ENCODE measurements around the gene TTC9C.

TTC9C gene

GRCh38 chr11:62713343-62713742 is 14.9 kb upstream of the TTC9C start:
- Histone ChIP-seq H2AFZ (ENCODE audit: low read depth, low read length, severe bottlenecking) (no peak overlapping the region), H3K9ac (ENCODE audit: low read length) (no peak overlapping the region), H3K9me2 (replicated peaks; ENCODE audit: insufficient read depth, low read length) (no peaks in the 10 kb centered on the region), H3K36me3 (ENCODE audit: low read length) (peaks cover 35% of the 10 kb centered on the region), H3K4me3 (ENCODE audit: insufficient read depth, low read length, poor library complexity, severe bottlenecking) (no peak overlapping the region), H3K4me2 (ENCODE audit: low read depth, low read length, poor library complexity, severe bottlenecking) (no peak overlapping the region), H4K20me1 (ENCODE audit: low read depth, low read length) (no peaks in the 10 kb centered on the region), H3F3A (ENCODE audit: insufficient read depth) (peaks cover 13% of the 10 kb centered on the region), H3K9me3 (ENCODE audit: insufficient read depth, low read length) (no peaks in the 10 kb centered on the region), H3K27me3 (ENCODE audit: low read length) (no peaks in the 10 kb centered on the region), H3K27ac (ENCODE audit: low read depth, low read length) (no peak overlapping the region), H3K79me2 (ENCODE audit: insufficient read depth, low read length) (peaks cover 15% of the 10 kb centered on the region)
- TF ChIP-seq EZH2phosphoT487 (conservative IDR thresholded peaks at IDR 0.05; ENCODE audit: low read length) (no peak), CTCF (IDR thresholded peaks at IDR 0.05; ENCODE audit: insufficient read depth, low read length, poor library complexity, severe bottlenecking) (no peak)

GRCh38 chr11:62715150-62716130 is 12.8 kb upstream of the TTC9C start:
- Histone ChIP-seq H3K4me3 (ENCODE audit: insufficient read depth, low read length, poor library complexity, severe bottlenecking) (no peak overlapping the region), H3K79me2 (ENCODE audit: insufficient read depth, low read length) (peaks cover 15% of the 10 kb centered on the region), H3K9me3 (ENCODE audit: insufficient read depth, low read length) (no peaks in the 10 kb centered on the region), H2AFZ (ENCODE audit: low read depth, low read length, severe bottlenecking) (no peak overlapping the region), H3K27me3 (ENCODE audit: low read length) (no peaks in the 10 kb centered on the region), H3F3A (ENCODE audit: insufficient read depth) (peaks cover 13% of the 10 kb centered on the region), H3K36me3 (ENCODE audit: low read length) (peaks cover 43% of the 10 kb centered on the region), H3K9ac (ENCODE audit: low read length) (no peak overlapping the region), H3K4me2 (ENCODE audit: low read depth, low read length, poor library complexity, severe bottlenecking) (no peak overlapping the region), H4K20me1 (ENCODE audit: low read depth, low read length) (no peaks in the 10 kb centered on the region), H3K9me2 (replicated peaks; ENCODE audit: insufficient read depth, low read length) (no peaks in the 10 kb centered on the region), H3K27ac (ENCODE audit: low read depth, low read length) (no peak overlapping the region)
- TF ChIP-seq EZH2phosphoT487 (conservative IDR thresholded peaks at IDR 0.05; ENCODE audit: low read length) = no peak
- no peak for TF ChIP-seq CTCF (IDR thresholded peaks at IDR 0.05; ENCODE audit: insufficient read depth, low read length, poor library complexity, severe bottlenecking)

- Histone ChIP-seq H3K9ac (ENCODE audit: low read length) (no peak overlapping the region), H3K9me3 (ENCODE audit: insufficient read depth, low read length) (no peaks in the 10 kb centered on the region), H3K4me3 (ENCODE audit: insufficient read depth, low read length, poor library complexity, severe bottlenecking) (no peak overlapping the region), H3K79me2 (ENCODE audit: insufficient read depth, low read length) (peaks cover 20% of the 10 kb centered on the region), H3K27ac (ENCODE audit: low read depth, low read length) (no peak overlapping the region), H3K27me3 (ENCODE audit: low read length) (no peaks in the 10 kb centered on the region), H4K20me1 (ENCODE audit: low read depth, low read length) (no peaks in the 10 kb centered on the region), H3K4me2 (ENCODE audit: low read depth, low read length, poor library complexity, severe bottlenecking) (no peak overlapping the region), H3K9me2 (replicated peaks; ENCODE audit: insufficient read depth, low read length) (no peaks in the 10 kb centered on the region), H3K36me3 (ENCODE audit: low read length) (peaks cover 47% of the 10 kb centered on the region), H3F3A (ENCODE audit: insufficient read depth) (peaks cover 13% of the 10 kb centered on the region), H2AFZ (ENCODE audit: low read depth, low read length, severe bottlenecking) (no peak overlapping the region)
- TF ChIP-seq CTCF (IDR thresholded peaks at IDR 0.05; ENCODE audit: insufficient read depth, low read length, poor library complexity, severe bottlenecking) = no peak
- no peak for TF ChIP-seq EZH2phosphoT487 (conservative IDR thresholded peaks at IDR 0.05; ENCODE audit: low read length)
These were observed 12.1 kb upstream of the TTC9C start for GRCh38 chr11:62716206-62716605.
